Skin of body (tissue), 2 donors: ENCODE results near the gene SPAG5. TPM values are rescaled to one million over a fixed set of nuclear protein-coding genes. Genes with fewer than 3 reads are reported as not detected.

Experiments used
- DNase-seq: peaks from one replicate; lab custom pipeline; 2025; lab: John Stamatoyannopoulos, UW
- total RNA-seq: library from RNA; depleted of rRNA; stranded (reverse); fragments of >200 nt; gene quantifications from one replicate; pipeline ENCODE4 v1.2.3, GENCODE V29; 2014

The SPAG5 gene
- total RNA-seq, 1 donor from 2014 or later, result 18.2 TPM

- no peak for DNase-seq
Observed at GRCh38 chr17:28572259-28573039, 26.4 kb downstream of the SPAG5 start.

- peak; percentile 85 for DNase-seq
Observed at GRCh38 chr17:28571361-28572122, 27.3 kb downstream of the SPAG5 start, which contains the start of gene PIGS. Gene PIGS, minus strand, starts transcription at chr17:28571524. Its CDS starts 28 bp downstream, at chr17:28571496.

- no peak for DNase-seq
Observed at GRCh38 chr17:28570716-28571360, 28.0 kb downstream of the SPAG5 start.

GRCh38 chr17:28569446-28569845 lies 29.4 kb downstream of the SPAG5 start:
- no peak for DNase-seq

GRCh38 chr17:28567604-28568003 lies 31.2 kb downstream of the SPAG5 start:
- no peak for DNase-seq

- DNase-seq, result no peak
Observed at GRCh38 chr17:28563475-28563874, 35.4 kb downstream of the SPAG5 start.

- no peak for DNase-seq
Observed at GRCh38 chr17:28555022-28555421, 43.8 kb downstream of the SPAG5 start.

GRCh38 chr17:28554565-28554964 lies 44.3 kb downstream of the SPAG5 start:
- no peak for DNase-seq

- DNase-seq, result peak; percentile 16
Observed at GRCh38 chr17:28553000-28553505, 45.8 kb downstream of the SPAG5 start.

- peak; percentile 38 for DNase-seq
Observed at GRCh38 chr17:28552176-28552999, 46.4 kb downstream of the SPAG5 start, which contains the start of gene UNC119. Gene UNC119, minus strand, starts transcription at chr17:28552624. Its CDS starts 67 bp downstream, at chr17:28552557.

- DNase-seq, result no peak
Observed at GRCh38 chr17:28551421-28552175, 47.2 kb downstream of the SPAG5 start.

GRCh38 chr17:28550858-28551257 lies 48.0 kb downstream of the SPAG5 start:
- DNase-seq, result no peak

GRCh38 chr17:28549236-28550132 lies 49.3 kb downstream of the SPAG5 start:
- DNase-seq, result no peak

- no peak for DNase-seq
Observed at GRCh38 chr17:28548417-28549130, 50.3 kb downstream of the SPAG5 start.

GRCh38 chr17:28547623-28548416 lies 51.0 kb downstream of the SPAG5 start:
- DNase-seq, result no peak

- no peak for DNase-seq
Observed at GRCh38 chr17:28547096-28547622, 51.7 kb downstream of the SPAG5 start.

- DNase-seq, result no peak
Observed at GRCh38 chr17:28545787-28546415, 52.9 kb downstream of the SPAG5 start.
